Measurements from ENCODE around the gene FOLR1. TPM values are rescaled to one million over a fixed set of nuclear protein-coding genes. Genes with fewer than 3 reads are reported as not detected.

FOLR1 gene
- total and polyA plus RNA-seq, 9 of the 15 experiments (the other 6 are each of a cell fraction or from before 2014, with no cell fraction given) = 0.22 to 2.3 (median 1.0) TPM

GRCh38 chr11:72154816-72155215 lies 37.1 kb upstream of the FOLR1 start (continued):
- 0 out of 2 replicates have a peak, but pooled peaks have one; percentile 54 for TF ChIP-seq ZNF395 (CRISPR knock-in tag; IDR thresholded peaks at IDR 0.05)
- TF ChIP-seq CC2D1A (IDR thresholded peaks at IDR 0.05) = no peak
- TF ChIP-seq NCOR1 (IDR thresholded peaks at IDR 0.05) = no peak
- no peak for TF ChIP-seq AFF1 (IDR thresholded peaks at IDR 0.05; ENCODE audit: low read depth in 1 of 2, partially characterized antibody in 2 of 2)
- no peak for TF ChIP-seq SNIP1 (IDR thresholded peaks at IDR 0.05; ENCODE audit: low read depth)
- TF ChIP-seq EP300 (IDR thresholded peaks at IDR 0.05; ENCODE audit: low read length) = peak; percentile 49; the same call in 1 of the 2 replicates
- no peak for TF ChIP-seq RFX1 (IDR thresholded peaks at IDR 0.05)
- 0 out of 2 replicates have a peak, but pooled peaks have one; percentile 12 for TF ChIP-seq JUND (IDR thresholded peaks at IDR 0.05; ENCODE audit: borderline replicate concordance, low read depth, low read length)
- no peak; the same call in 2 of the 3 replicates for TF ChIP-seq JUND (tag; IDR thresholded peaks at IDR 0.05; ENCODE audit: borderline replicate concordance, low read depth, low read length)
- TF ChIP-seq ETS1 (conservative IDR thresholded peaks at IDR 0.05; ENCODE audit: control insufficient read depth, low read depth, low read length) = no peak
- TF ChIP-seq STAT5B (CRISPR knock-in tag; IDR thresholded peaks at IDR 0.05) = no peak
- peak; percentile 21 to 61; a peak in 1 of 4 replicates for TF ChIP-seq TRIM24 (IDR thresholded peaks at IDR 0.05)
- TF ChIP-seq ATF3 (IDR thresholded peaks at IDR 0.05) = peak; percentile 83
- TF ChIP-seq ATF3 (CRISPR knock-in tag; conservative IDR thresholded peaks at IDR 0.05) = no peak
- no peak for TF ChIP-seq HNRNPLL (IDR thresholded peaks at IDR 0.05; ENCODE audit: low read depth, low read length, poor library complexity, severe bottlenecking)
- TF ChIP-seq NR0B1 (IDR thresholded peaks at IDR 0.05; ENCODE audit: partially characterized antibody) = no peak
- TF ChIP-seq SMAD4 (CRISPR knock-in tag; conservative IDR thresholded peaks at IDR 0.05) = 0 out of 2 replicates have a peak, but pooled peaks have one; percentile 43
- peak; percentile 47 for TF ChIP-seq PKNOX1 (IDR thresholded peaks at IDR 0.05)
- peak; percentile 52 for TF ChIP-seq CXXC5 (CRISPR knock-in tag; IDR thresholded peaks at IDR 0.05)

Measured in K562 (cell line).